ENCODE measurements around the gene IMPDH1.
A peak's percentile ranks its signal among the peaks of the same experiment; 100 is the strongest.

The IMPDH1 gene

GRCh38 chr7:128434413-128435326, 24.9 kb upstream of the IMPDH1 start:
- DNase-seq (ENCODE audit: low read depth) = no peak

GRCh38 chr7:128431754-128432153, 22.0 kb upstream of the IMPDH1 start:
- no peak for DNase-seq (ENCODE audit: low read depth)

GRCh38 chr7:128431221-128431620, 21.4 kb upstream of the IMPDH1 start:
- no peak for DNase-seq (ENCODE audit: low read depth)

GRCh38 chr7:128430207-128430606, 20.4 kb upstream of the IMPDH1 start:
- no peak for DNase-seq (ENCODE audit: low read depth)

- DNase-seq (ENCODE audit: low read depth) = peak; percentile 29
Measured at GRCh38 chr7:128427289-128427891, 17.6 kb upstream of the IMPDH1 start.

GRCh38 chr7:128425850-128426249, 16.1 kb upstream of the IMPDH1 start:
- DNase-seq (ENCODE audit: low read depth) = peak; percentile 27

GRCh38 chr7:128424686-128425275, 15.0 kb upstream of the IMPDH1 start:
- DNase-seq (ENCODE audit: low read depth) = no peak

GRCh38 chr7:128422842-128423241, 13.1 kb upstream of the IMPDH1 start:
- DNase-seq (ENCODE audit: low read depth) = no peak

- DNase-seq (ENCODE audit: low read depth) = no peak
Measured at GRCh38 chr7:128422037-128422436, 12.3 kb upstream of the IMPDH1 start.

- no peak for DNase-seq (ENCODE audit: low read depth)
Measured at GRCh38 chr7:128421384-128421783, 11.6 kb upstream of the IMPDH1 start.

GRCh38 chr7:128420773-128421172, 11.0 kb upstream of the IMPDH1 start:
- DNase-seq (ENCODE audit: low read depth) = no peak

GRCh38 chr7:128419257-128419656, 9.5 kb upstream of the IMPDH1 start:
- DNase-seq (ENCODE audit: low read depth) = no peak

- no peak for DNase-seq (ENCODE audit: low read depth)
Measured at GRCh38 chr7:128417071-128417470, 7.3 kb upstream of the IMPDH1 start.

GRCh38 chr7:128415217-128415785, 5.5 kb upstream of the IMPDH1 start:
- DNase-seq (ENCODE audit: low read depth) = no peak

GRCh38 chr7:128410451-128410753, 620 bp upstream of the IMPDH1 start:
- DNase-seq (ENCODE audit: low read depth) = no peak

- DNase-seq (ENCODE audit: low read depth) = peak; percentile 10
Measured at GRCh38 chr7:128408709-128409595, 830 bp downstream of the IMPDH1 start.

- no peak for DNase-seq (ENCODE audit: low read depth)
Measured at GRCh38 chr7:128407751-128408708, 1.8 kb downstream of the IMPDH1 start.

- no peak for DNase-seq (ENCODE audit: low read depth)
Measured at GRCh38 chr7:128407233-128407589, 2.6 kb downstream of the IMPDH1 start.

GRCh38 chr7:128406314-128407232, 3.2 kb downstream of the IMPDH1 start:
- DNase-seq (ENCODE audit: low read depth) = no peak

Measured in fibroblast of gingiva (primary cell).